Panc1 (cell line): ENCODE results near the gene GDI2. TPM values are rescaled to one million over a fixed set of nuclear protein-coding genes. Genes with fewer than 3 reads are reported as not detected.

Source experiments
- ATAC-seq: fragments of 200-7000 bp; cut with Tn5 transposase; 2 replicates; pipeline ENCODE4 v1.9.1; 2020; ENCODE audit warnings: mild to moderate bottlenecking, moderate library complexity
- BruUV-seq: library from RNA; stranded (reverse); fragments of 400-500 nt; replicated peaks from 2 replicates; lab custom pipeline; 2021; lab: Mats Ljungman, UMichigan
- CTCF ChIA-PET: fragments of 300-600 bp; sonication (Branson Sonifier 250); formaldehyde crosslinking; loops from one replicate; lab custom pipeline; 2022; ENCODE audit warnings: antibody characterized with exemption; lab: Charles Lee
- POLR2A ChIA-PET: fragments of 300-600 bp; sonication (Branson Sonifier 250); formaldehyde crosslinking; loops from one replicate; lab custom pipeline; 2022; ENCODE audit warnings: antibody characterized with exemption; lab: Charles Lee
- DNase-seq: peaks from one replicate; pipeline ENCODE4 v3.0.0-alpha.2; 2010; ENCODE audit warnings: low read depth, low spot score
- H3K27ac ChIP-seq: 2 replicates; pipeline ENCODE4 v1.5.1; 2011; ENCODE audit warnings: mild to moderate bottlenecking, low read length, inconsistent platforms
- H3K27me3 ChIP-seq: fragments of 200-500 bp; sonication (Bioruptor generic); 2 replicates; pipeline ENCODE4 v1.6.0; 2014; ENCODE audit warnings: low read length, inconsistent platforms; ENCODE audit not compliant: control insufficient read depth, insufficient read depth
- H3K36me3 ChIP-seq: fragments of 200-500 bp; sonication (Bioruptor generic); 2 replicates; pipeline ENCODE4 v1.5.1; 2014; ENCODE audit warnings: inconsistent platforms, mild to moderate bottlenecking, low read length, moderate library complexity; ENCODE audit not compliant: control insufficient read depth, insufficient read depth
- H3K4me1 ChIP-seq: 2 replicates; pipeline ENCODE4 v1.5.1; 2011; ENCODE audit warnings: inconsistent platforms, mild to moderate bottlenecking, low read length, moderate library complexity; ENCODE audit not compliant: control insufficient read depth, insufficient read depth
- H3K4me3 ChIP-seq, 2 experiments: 2 replicates each; pipeline ENCODE4 v1.5.1; 2011 to 2012; ENCODE audit warnings: low read depth in 2 of 2, low read length in 2 of 2, mild to moderate bottlenecking in 2 of 2, inconsistent platforms in 1 of 2, moderate library complexity in 1 of 2
- H3K9me3 ChIP-seq: fragments of 200-500 bp; sonication (Bioruptor generic); 2 replicates; pipeline ENCODE4 v1.5.1; 2014; ENCODE audit warnings: low read depth, mild to moderate bottlenecking, inconsistent platforms, low read length, moderate library complexity; ENCODE audit not compliant: control insufficient read depth, insufficient read depth
- CTCF ChIP-seq: fragments of 450-650 bp; IDR thresholded peaks from 2 replicates; pipeline ENCODE4 v1.5.1; 2017; ENCODE audit warnings: mild to moderate bottlenecking
- POLR2AphosphoS5 ChIP-seq: IDR thresholded peaks from 2 replicates; pipeline ENCODE4 v1.6.1; 2012; ENCODE audit warnings: mild to moderate bottlenecking, low read depth, low read length, moderate library complexity
- REST ChIP-seq, 2 experiments: IDR thresholded peaks; 2 replicates each; pipeline ENCODE4 v1.6.1; 2011 to 2012; ENCODE audit warnings: low read depth in 2 of 2, control low read depth in 1 of 2, low read length in 1 of 2, mild to moderate bottlenecking in 1 of 2, moderate library complexity in 1 of 2; ENCODE audit not compliant: insufficient read depth in 1 of 2
- SIN3A ChIP-seq: IDR thresholded peaks from 2 replicates; pipeline ENCODE4 v1.6.1; 2012; ENCODE audit warnings: low read depth, mild to moderate bottlenecking, low read length, moderate library complexity, borderline replicate concordance; ENCODE audit not compliant: insufficient read depth
- TCF7L2 ChIP-seq: IDR thresholded peaks from 2 replicates; pipeline ENCODE4 v1.6.1; 2011; ENCODE audit warnings: mild to moderate bottlenecking, low read depth, low read length, inconsistent platforms
- in situ Hi-C: cut with HindIII; loops from 2 replicates; pipeline ENCODE4 v1.10.0; 2016; ENCODE audit warnings: low sequenced_read_pairs, low pct_unique_long_range_greater_than_20kb
- intact Hi-C: fragments of 100-400 bp; cut with micrococcal nuclease; formaldehyde crosslinking; loops from one replicate; pipeline ENCODE4 v1.10.0; 2022; ENCODE audit not compliant: unreplicated experiment
- total RNA-seq: library from RNA; stranded (reverse); gene quantifications from one replicate; pipeline ENCODE4 v1.2.1, GENCODE V29; 2021; ENCODE audit not compliant: unreplicated experiment

The GDI2 gene
- total RNA-seq, 1 experiment from 2014 or later = 130 TPM

- H3K36me3 ChIP-seq = peaks cover 7% of the 10 kb centered on the region
- H3K4me3 ChIP-seq = no peak overlapping the region
- DNase-seq = no peak
- POLR2A ChIA-PET = no interaction called here
- no peaks in the 10 kb centered on the region for H3K9me3 ChIP-seq
- no peaks in the 10 kb centered on the region for H3K27me3 ChIP-seq
- no TSS peak for BruUV-seq
- no peaks in the 10 kb centered on the region for H3K4me1 ChIP-seq
- CTCF ChIA-PET = no interaction called here
- TF ChIP-seq CTCF (no peak), TCF7L2 (no peak), SIN3A (no peak), POLR2AphosphoS5 (no peak), REST (IDR thresholded peaks at IDR 0.05; ENCODE audit: insufficient read depth in 1 of 2, low read depth in 2 of 2, low read length in 1 of 2) (no peak)
- intact Hi-C loops (no loop called here), in situ Hi-C loops (no loop called here)
- ATAC-seq = no peak
- no peak overlapping the region for H3K27ac ChIP-seq
Observed at GRCh38 chr10:5731559-5731958, 81.7 kb downstream of the GDI2 start.

- no peaks in the 10 kb centered on the region for H3K27me3 ChIP-seq
- in situ Hi-C loops (no loop called here), intact Hi-C loops (no loop called here)
- no TSS peak for BruUV-seq
- ATAC-seq (no peak), DNase-seq (no peak)
- H3K27ac ChIP-seq = no peak overlapping the region
- POLR2A ChIA-PET = no interaction called here
- peaks cover 7% of the 10 kb centered on the region for H3K36me3 ChIP-seq
- no peak for TF ChIP-seq SIN3A
- TF ChIP-seq REST (IDR thresholded peaks at IDR 0.05; ENCODE audit: insufficient read depth in 1 of 2, low read depth in 2 of 2, low read length in 1 of 2) = no peak
- TF ChIP-seq POLR2AphosphoS5 = no peak
- TF ChIP-seq TCF7L2 = no peak
- TF ChIP-seq CTCF = no peak
- no peaks in the 10 kb centered on the region for H3K4me1 ChIP-seq
- H3K9me3 ChIP-seq = no peaks in the 10 kb centered on the region
- CTCF ChIA-PET = no interaction called here
- H3K4me3 ChIP-seq = no peak overlapping the region
Observed at GRCh38 chr10:5730766-5731165, 82.5 kb downstream of the GDI2 start.
